K562 (cell line): ENCODE measurements around the gene CLDND1. TPM values are rescaled to one million over a fixed set of nuclear protein-coding genes. Genes with fewer than 3 reads are reported as not detected.

ENCODE experiments used
- ATAC-seq: fragments of 200-7000 bp; cut with Tn5 transposase; 3 replicates; pipeline ENCODE4 v1.9.1; 2020; ENCODE audit warnings: moderate library complexity
- BruUV-seq: library from RNA; stranded (reverse); fragments of 400-500 nt; replicated peaks from 2 replicates; lab custom pipeline; 2021; lab: Mats Ljungman, UMichigan
- CTCF ChIA-PET: fragments of 300-600 bp; formaldehyde crosslinking; extraction: SDS; loops from one replicate; lab custom pipeline; 2021; ENCODE audit warnings: low intra/inter-chr PET ratio; lab: Yijun Ruan, JAX
- POLR2A ChIA-PET: fragments of 300-600, 350-650 bp; sonication (Branson Sonifier 250); formaldehyde crosslinking; extraction: SDS; loops from one replicate; lab custom pipeline; 2021; ENCODE audit warnings: antibody characterized with exemption, inconsistent platforms; lab: Yijun Ruan, JAX
- DNase-seq, 4 experiments: peaks; one replicate each; pipeline versions ENCODE4 v3.0.0 to v3.0.0-alpha.2; 2011 to 2018; ENCODE audit warnings: low spot score in 3 of 4, mixed read lengths in 3 of 4; ENCODE audit errors: extremely low read depth in 1 of 4
- FAIRE-seq: peaks from 2 replicates; lab custom pipeline; 2011; peaks lifted over from hg19 to GRCh38; lab: Jason Lieb, UNC
- H2AFZ ChIP-seq: 2 replicates; pipeline ENCODE4 v1.6.0; 2011; ENCODE audit warnings: low read depth, low read length, control low read depth, inconsistent platforms
- H3K27ac ChIP-seq: fragments of 200-600 bp; 3 replicates; pipeline ENCODE4 v1.8.0; 2011; ENCODE audit warnings: low read depth, mild to moderate bottlenecking, control low read depth, inconsistent platforms, low read length, moderate library complexity, mixed read lengths; ENCODE audit errors: extremely low read depth
- H3K27me3 ChIP-seq, 2 experiments: fragments of 300-600 bp in 1 of 2; 2 replicates in 1 of 2; 3 replicates in 1 of 2; pipeline versions ENCODE4 v1.6.0 to v1.8.0; 2011; ENCODE audit warnings: inconsistent platforms in 2 of 2, low read length in 2 of 2, mild to moderate bottlenecking in 1 of 2, mixed read lengths in 1 of 2, moderate library complexity in 1 of 2; ENCODE audit not compliant: control insufficient read depth in 2 of 2, insufficient read depth in 2 of 2
- H3K36me3 ChIP-seq: fragments of 300-600 bp; 3 replicates; pipeline ENCODE4 v1.8.0; 2011; ENCODE audit warnings: mild to moderate bottlenecking, low read length, inconsistent platforms; ENCODE audit not compliant: control insufficient read depth, insufficient read depth
- H3K4me1 ChIP-seq, 2 experiments: fragments of 200-600 bp in 1 of 2; replicated peaks in 1 of 2; 2 replicates in 1 of 2; 3 replicates in 1 of 2; pipeline versions ENCODE4 v1.5.1 to v1.8.0; 2011; ENCODE audit warnings: inconsistent platforms in 2 of 2, low read length in 2 of 2, mild to moderate bottlenecking in 1 of 2, mixed read lengths in 1 of 2, moderate library complexity in 1 of 2; ENCODE audit not compliant: control insufficient read depth in 2 of 2, insufficient read depth in 2 of 2
- H3K4me2 ChIP-seq: 2 replicates; pipeline ENCODE4 v1.6.1; 2011; ENCODE audit warnings: low read length, control low read depth, inconsistent platforms, mixed read lengths; ENCODE audit not compliant: insufficient read depth
- H3K4me3 ChIP-seq: fragments of 200-600 bp; sonication (generic), shearing (Covaris generic); 2 replicates; pipeline ENCODE4 v1.5.1; 2016; ENCODE audit warnings: control low read depth, inconsistent platforms
- H3K79me2 ChIP-seq: fragments of 200-600 bp; 3 replicates; pipeline ENCODE4 v1.8.0; 2011; ENCODE audit warnings: low read length, inconsistent platforms; ENCODE audit not compliant: control insufficient read depth, insufficient read depth
- H3K9ac ChIP-seq, 2 experiments: 2 replicates each; pipeline versions ENCODE4 v1.6.0 to v1.6.1; 2011; ENCODE audit warnings: low read depth in 2 of 2, low read length in 2 of 2, control low read depth in 1 of 2, inconsistent platforms in 1 of 2, mild to moderate bottlenecking in 1 of 2, mixed read lengths in 1 of 2; ENCODE audit not compliant: insufficient read depth in 1 of 2
- H3K9me1 ChIP-seq: one replicate; pipeline ENCODE4 v1.6.0; 2011; ENCODE audit warnings: inconsistent platforms, mild to moderate bottlenecking, low read length, moderate library complexity; ENCODE audit not compliant: control insufficient read depth, insufficient read depth
- H3K9me3 ChIP-seq: replicated peaks from 2 replicates; pipeline ENCODE4 v1.5.1; 2011; ENCODE audit warnings: low read depth, low read length, inconsistent platforms; ENCODE audit not compliant: control insufficient read depth, insufficient read depth
- H4K20me1 ChIP-seq: replicated peaks from 2 replicates; pipeline ENCODE4 v1.6.1; 2011; ENCODE audit warnings: low read length, inconsistent platforms, mixed read lengths; ENCODE audit not compliant: control insufficient read depth, insufficient read depth
- CAMTA2 ChIP-seq: fragments of 250-450 bp; sonication (Bioruptor Pico); conservative IDR thresholded peaks from 2 replicates; pipeline ENCODE4 v1.5.1; 2022
- CCAR2 ChIP-seq: fragments of 200-400 bp; formaldehyde crosslinking; IDR thresholded peaks from 2 replicates; pipeline ENCODE4 v1.6.1; 2017; ENCODE audit warnings: mild to moderate bottlenecking, low read depth, low read length
- CREM ChIP-seq: IDR thresholded peaks from 2 replicates; pipeline ENCODE4 v1.6.1; 2014; ENCODE audit warnings: antibody characterized with exemption, low read depth
- EP400 ChIP-seq: fragments of 450-650 bp; IDR thresholded peaks from 2 replicates; pipeline ENCODE4 v1.6.1; 2017; ENCODE audit warnings: antibody characterized with exemption, mild to moderate bottlenecking, moderate library complexity
- ERF ChIP-seq: fragments of 450-650 bp; formaldehyde crosslinking; IDR thresholded peaks from 2 replicates; pipeline ENCODE4 v1.4.0; 2020; ENCODE audit warnings: mild to moderate bottlenecking, mixed read lengths
- ETS2 ChIP-seq: IDR thresholded peaks from 2 replicates; pipeline ENCODE4 v1.6.1; 2016; ENCODE audit warnings: borderline replicate concordance, missing genetic modification characterization, mild to moderate bottlenecking, moderate library complexity, missing compliant biosample characterization; ENCODE audit not compliant: poor library complexity, severe bottlenecking
- IFI16 ChIP-seq: fragments of 250-450 bp; sonication (Bioruptor Pico); IDR thresholded peaks from 2 replicates; pipeline ENCODE4 v2.1.2; 2022; ENCODE audit warnings: mild to moderate bottlenecking, inconsistent platforms
- POLR2A ChIP-seq: fragments of 450-650 bp; conservative IDR thresholded peaks from 2 replicates; pipeline ENCODE4 v1.6.1; 2016
- POLR2G ChIP-seq: fragments of 200-400 bp; formaldehyde crosslinking; IDR thresholded peaks from 2 replicates; pipeline ENCODE4 v1.6.1; 2017; ENCODE audit warnings: low read depth, mild to moderate bottlenecking, antibody characterized with exemption, low read length, moderate library complexity
- PRMT5 ChIP-seq: sonication (generic); formaldehyde crosslinking; IDR thresholded peaks from 2 replicates; pipeline ENCODE4 v1.5.0; 2020; ENCODE audit warnings: missing genetic modification reagents
- SMARCE1 ChIP-seq: fragments of 450-650 bp; IDR thresholded peaks from 2 replicates; pipeline ENCODE4 v1.7.1; 2016; ENCODE audit warnings: mild to moderate bottlenecking
- SNRNP70 ChIP-seq: fragments of 200-400 bp; formaldehyde crosslinking; optimal IDR thresholded peaks from 2 replicates; pipeline ENCODE3; 2017; ENCODE audit warnings: low read depth, low read length
- THRB ChIP-seq: fragments of 450-650 bp; formaldehyde crosslinking; conservative IDR thresholded peaks from 2 replicates; pipeline ENCODE4 v1.4.0; 2022; ENCODE audit warnings: mild to moderate bottlenecking, missing genetic modification characterization
- TRIM24 ChIP-seq, 2 experiments: fragments of 450-650 bp; IDR thresholded peaks; 2 replicates each; pipeline ENCODE4 v1.6.1; 2016
- WHSC1 ChIP-seq: IDR thresholded peaks from one replicate; pipeline ENCODE4 v1.6.1; 2012; ENCODE audit warnings: low read length, control low read depth, inconsistent platforms
- ZC3H8 ChIP-seq: fragments of 450-650 bp; IDR thresholded peaks from 2 replicates; pipeline ENCODE4 v1.6.1; 2017
- ZNF699 ChIP-seq: fragments of 250-450 bp; sonication (Bioruptor Pico); IDR thresholded peaks from 2 replicates; pipeline ENCODE4 v1.8.0; 2021; ENCODE audit warnings: mild to moderate bottlenecking, moderate library complexity; ENCODE audit not compliant: insufficient replicate concordance
- WGBS: fragments of 100-300 bp; shearing (Covaris generic); methylation state at CpG from one replicate; pipeline ENCODE4 v1.1.6; 2016; ENCODE audit warnings: low coverage, mixed read lengths; ENCODE audit not compliant: insufficient coverage; ENCODE audit errors: missing lambda C conversion rate; 5-methylcytosine and 5-hydroxymethylcytosine counted together
- in situ Hi-C: fragments of 300-500 bp; cut with MboI; formaldehyde crosslinking; loops from 4 replicates; pipeline ENCODE4 v1.15.0; 2018; ENCODE audit warnings: inconsistent platforms, mixed read lengths
- intact Hi-C: fragments of 100-400 bp; cut with micrococcal nuclease; formaldehyde crosslinking; loops from 2 replicates; pipeline ENCODE4 v1.14.2; 2022
- polyA plus RNA-seq, 8 experiments: library from polyadenylated mRNA; depleted of rRNA in 4 of 8; stranded (reverse) in 5 of 8; unstranded in 3 of 8; fragments of >200 nt; fragmentation: Nextera tagmentation in 2 of 8; fragmentation: Illumina TruSeq in 1 of 8; extraction: Ambion mirVana in 2 of 8; extraction: Trizol in 1 of 8; gene quantifications; 2 replicates each; pipeline versions ENCODE4 v1.2.1 to v1.2.3, GENCODE V29; 2011 to 2014; ENCODE audit warnings: inconsistent platforms in 1 of 8, missing spikeins in 1 of 8
- total RNA-seq, 7 experiments: library from RNA; depleted of rRNA in 6 of 7; stranded (reverse); fragments of >200 nt in 6 of 7; fragmentation: Illumina TruSeq in 2 of 7; extraction: Trizol in 2 of 7; gene quantifications; 2 replicates each; pipeline versions ENCODE4 v1.2.1 to v1.2.3, GENCODE V29; 2011 to 2021; ENCODE audit warnings: low replicate concordance in 1 of 7

CLDND1 gene
- total and polyA plus RNA-seq, 9 of the 15 experiments (the other 6 are each of a cell fraction or from before 2014, with no cell fraction given) = 29.2 to 141 (median 60.7) TPM

- no peak for FAIRE-seq
- Histone ChIP-seq H3K36me3 (no peaks in the 10 kb centered on the region; the same call in 2 of the 3 replicates), H3K9me3 (no peaks in the 10 kb centered on the region), H3K4me1 (peaks cover 4 to 37% of the 10 kb centered on the region in 2 experiments), H3K4me3 (no peak overlapping the region), H2AFZ (no peak overlapping the region; the same call in 1 of the 2 replicates), H3K4me2 (no peak overlapping the region), H3K9me1 (no peaks in the 10 kb centered on the region), H3K27ac (no peak overlapping the region), H3K27me3 (no peaks in the 10 kb centered on the region), H3K79me2 (no peaks in the 10 kb centered on the region), H4K20me1 (no peaks in the 10 kb centered on the region), H3K9ac (no peak overlapping the region)
- intact Hi-C loops = no loop called here
- TF ChIP-seq POLR2G (no peak), ZC3H8 (no peak), SMARCE1 (no peak), ZNF699 (CRISPR knock-in tag) (no peak), ETS2 (tag) (no peak), POLR2A (no peak), THRB (no peak), SNRNP70 (no peak), IFI16 (no peak), WHSC1 (no peak), ERF (no peak), EP400 (no peak), PRMT5 (CRISPR knock-in tag) (no peak), TRIM24 (IDR thresholded peaks at IDR 0.05) (no peak), CCAR2 (no peak), CAMTA2 (CRISPR knock-in tag) (no peak), CREM (no peak)
- DNase-seq = no peak
- ChIA-PET POLR2A (no interaction called here), CTCF (no interaction called here)
- no TSS peak for BruUV-seq
- in situ Hi-C loops = no loop called here
- WGBS = 57% methylated on average over 3 of the region's 4 CpGs
- no peak for ATAC-seq
These were observed 32.3 kb upstream of the CLDND1 start for GRCh38 chr3:98555025-98555379.
